ENCODE data around the gene TRIM26. TPM values are rescaled to one million over a fixed set of nuclear protein-coding genes. Genes with fewer than 3 reads are reported as not detected.

Gene TRIM26
- total RNA-seq, 4 donors from 2014 or later = 38.1 to 57.8 (median 45.8) TPM

GRCh38 chr6:30162265-30163089 lies 50.7 kb downstream of the TRIM26 start:
- no peak for TF ChIP-seq POLR2AphosphoS5 (IDR thresholded peaks at IDR 0.05)
- no peak for TF ChIP-seq CTCF (IDR thresholded peaks at IDR 0.05)
- TF ChIP-seq EP300 (IDR thresholded peaks at IDR 0.05) = no peak
- no peak for TF ChIP-seq POLR2A (IDR thresholded peaks at IDR 0.05)
- no peak overlapping the region for H3K27ac ChIP-seq
- H3K9me3 ChIP-seq = no peaks in the 10 kb centered on the region
- 70 to 83% methylated on average over 11 to 12 of the region's 12 CpGs for WGBS, 2 donors (ENCODE audit: low coverage in 1 of 2)
- H3K4me1 ChIP-seq = no peaks in the 10 kb centered on the region
- no peak for ATAC-seq
- H3K4me3 ChIP-seq = no peak overlapping the region
- no peaks in the 10 kb centered on the region for H3K36me3 ChIP-seq
- peaks cover 40% of the 10 kb centered on the region for H3K27me3 ChIP-seq

GRCh38 chr6:30160785-30161531 lies 52.2 kb downstream of the TRIM26 start, which contains the start of gene TRIM10:
Gene TRIM10 (minus strand): TSS chr6:30161211. CDS start chr6:30160858, 353 bp downstream.
- Histone ChIP-seq H3K27me3 (peaks cover 42% of the 10 kb centered on the region), H3K36me3 (no peaks in the 10 kb centered on the region), H3K27ac (no peak within 1 kb of the TSS), H3K4me3 (no peak within 1 kb of the TSS), H3K4me1 (no peaks in the 10 kb centered on the region), H3K9me3 (no peaks in the 10 kb centered on the region)
- 72 to 86% methylated on average over 3 of the region's 4 CpGs for WGBS, 2 donors (ENCODE audit: low coverage in 1 of 2)
- TF ChIP-seq EP300 (IDR thresholded peaks at IDR 0.05) (no peak), POLR2AphosphoS5 (IDR thresholded peaks at IDR 0.05) (no peak)
- no peak for ATAC-seq

GRCh38 chr6:30160008-30160784 lies 53.0 kb downstream of the TRIM26 start:
- Histone ChIP-seq H3K36me3 (no peaks in the 10 kb centered on the region), H3K27ac (no peak overlapping the region), H3K4me1 (no peaks in the 10 kb centered on the region), H3K4me3 (no peak overlapping the region), H3K9me3 (no peaks in the 10 kb centered on the region), H3K27me3 (peaks cover 49% of the 10 kb centered on the region)
- WGBS, 2 donors (ENCODE audit: low coverage in 1 of 2) = 75 to 86% methylated on average over 1 to 2 of the region's 17 CpGs
- TF ChIP-seq EP300 (IDR thresholded peaks at IDR 0.05) (no peak), POLR2AphosphoS5 (IDR thresholded peaks at IDR 0.05) (no peak), CTCF (IDR thresholded peaks at IDR 0.05) (no peak), POLR2A (IDR thresholded peaks at IDR 0.05) (no peak)
- ATAC-seq = no peak

- no peaks in the 10 kb centered on the region for H3K36me3 ChIP-seq
- ATAC-seq = no peak
- TF ChIP-seq POLR2A (IDR thresholded peaks at IDR 0.05) (no peak), EP300 (IDR thresholded peaks at IDR 0.05) (no peak), CTCF (IDR thresholded peaks at IDR 0.05) (no peak), POLR2AphosphoS5 (IDR thresholded peaks at IDR 0.05) (no peak)
- H3K4me1 ChIP-seq = peaks cover 0 to 5% (median 0%) of the 10 kb centered on the region in 3 donors
- peaks cover 51% of the 10 kb centered on the region for H3K27me3 ChIP-seq
- no peaks in the 10 kb centered on the region for H3K9me3 ChIP-seq
- no peak overlapping the region for H3K4me3 ChIP-seq
- H3K27ac ChIP-seq = no peak overlapping the region
- 33 to 70% methylated on average over 1 to 2 of the region's 3 CpGs for WGBS, 2 donors (ENCODE audit: low coverage in 1 of 2)
These were observed 54.6 kb downstream of the TRIM26 start for GRCh38 chr6:30158475-30159040.

- Histone ChIP-seq H3K4me1 (peaks cover 0 to 5% (median 0%) of the 10 kb centered on the region in 3 donors), H3K4me3 (no peak overlapping the region), H3K36me3 (no peaks in the 10 kb centered on the region), H3K27ac (no peak overlapping the region), H3K9me3 (no peaks in the 10 kb centered on the region), H3K27me3 (peaks cover 51% of the 10 kb centered on the region)
- TF ChIP-seq EP300 (IDR thresholded peaks at IDR 0.05) (no peak), POLR2A (IDR thresholded peaks at IDR 0.05) (no peak), CTCF (IDR thresholded peaks at IDR 0.05) (no peak), POLR2AphosphoS5 (IDR thresholded peaks at IDR 0.05) (no peak)
- 67 to 84% methylated on average over 2 of the region's 2 CpGs for WGBS, 2 donors (ENCODE audit: low coverage in 1 of 2)
- no peak for ATAC-seq
These were observed 55.2 kb downstream of the TRIM26 start for GRCh38 chr6:30157999-30158398.
